K562 (cell line): ENCODE results near the gene FOSL1. TPM values are rescaled to one million over a fixed set of nuclear protein-coding genes. Genes with fewer than 3 reads are reported as not detected.

Experiments
- AFF4 ChIP-seq: sonication (generic); formaldehyde crosslinking; IDR thresholded peaks from 2 replicates; pipeline ENCODE4 v1.8.0; 2023; ENCODE audit warnings: mild to moderate bottlenecking, missing genetic modification reagents
- HNRNPK ChIP-seq: fragments of 200-400 bp; formaldehyde crosslinking; IDR thresholded peaks from one replicate; pipeline ENCODE4 v1.6.1; 2018; ENCODE audit warnings: mild to moderate bottlenecking, low read depth, low read length; ENCODE audit not compliant: poor library complexity, severe bottlenecking
- KDM2B ChIP-seq: fragments of 250-450 bp; sonication (Bioruptor Pico); IDR thresholded peaks from 2 replicates; pipeline ENCODE4 v1.8.0; 2021; ENCODE audit warnings: mild to moderate bottlenecking, moderate library complexity
- RAD51 ChIP-seq: fragments of 450-650 bp; IDR thresholded peaks from 2 replicates; pipeline ENCODE4 v1.7.1; 2016; ENCODE audit warnings: low read depth, mild to moderate bottlenecking, borderline replicate concordance
- SMAD3 ChIP-seq: fragments of 450-650 bp; formaldehyde crosslinking; conservative IDR thresholded peaks from 2 replicates; pipeline ENCODE4 v1.4.0; 2020; ENCODE audit warnings: mild to moderate bottlenecking
- STAT5B ChIP-seq: fragments of 250-450 bp; sonication (Bioruptor Pico); IDR thresholded peaks from 2 replicates; pipeline ENCODE4 v1.8.0; 2021; ENCODE audit warnings: mild to moderate bottlenecking, inconsistent platforms
- THRAP3 ChIP-seq: fragments of 450-650 bp; IDR thresholded peaks from 2 replicates; pipeline ENCODE4 v1.6.1; 2016; ENCODE audit warnings: mild to moderate bottlenecking, inconsistent platforms, borderline replicate concordance
- XRCC4 ChIP-seq: IDR thresholded peaks from one replicate; pipeline ENCODE4 v1.6.1; 2011; ENCODE audit not compliant: insufficient read depth, insufficient read length; ENCODE audit errors: extremely low read depth
- ZBTB1 ChIP-seq: sonication (generic); formaldehyde crosslinking; IDR thresholded peaks from 2 replicates; pipeline ENCODE4 v1.8.1; 2023; ENCODE audit warnings: missing genetic modification reagents, low read depth, mild to moderate bottlenecking, borderline replicate concordance
- ZBTB12 ChIP-seq: fragments of 250-450 bp; sonication (Bioruptor Pico); IDR thresholded peaks from 2 replicates; pipeline ENCODE4 v1.4.0; 2020
- ZNF77 ChIP-seq: fragments of 250-450 bp; sonication (Bioruptor Pico); IDR thresholded peaks from 2 replicates; pipeline ENCODE4 v1.5.0; 2020
- polyA plus RNA-seq, 8 experiments: library from polyadenylated mRNA; depleted of rRNA in 4 of 8; stranded (reverse) in 5 of 8; unstranded in 3 of 8; fragments of >200 nt; fragmentation: Nextera tagmentation in 2 of 8; fragmentation: Illumina TruSeq in 1 of 8; extraction: Ambion mirVana in 2 of 8; extraction: Trizol in 1 of 8; gene quantifications; 2 replicates each; pipeline versions ENCODE4 v1.2.1 to v1.2.3, GENCODE V29; 2011 to 2014; ENCODE audit warnings: inconsistent platforms in 1 of 8, missing spikeins in 1 of 8
- total RNA-seq, 7 experiments: library from RNA; depleted of rRNA in 6 of 7; stranded (reverse); fragments of >200 nt in 6 of 7; fragmentation: Illumina TruSeq in 2 of 7; extraction: Trizol in 2 of 7; gene quantifications; 2 replicates each; pipeline versions ENCODE4 v1.2.1 to v1.2.3, GENCODE V29; 2011 to 2021; ENCODE audit warnings: low replicate concordance in 1 of 7
- TF ChIP-seq, protein P1 (sequence below), 2 experiments: fragments of 450-650 bp; IDR thresholded peaks; 2 replicates each; pipeline ENCODE4 v1.6.1; 2016; ENCODE audit warnings: mild to moderate bottlenecking in 2 of 2, borderline replicate concordance in 1 of 2, low read depth in 1 of 2, moderate library complexity in 1 of 2
- TF ChIP-seq, protein P2 (sequence below): sonication (generic); formaldehyde crosslinking; IDR thresholded peaks from 2 replicates; pipeline ENCODE4 v1.8.0; 2022; ENCODE audit warnings: missing genetic modification reagents, mild to moderate bottlenecking, moderate library complexity, borderline replicate concordance

The FOSL1 gene
- total and polyA plus RNA-seq, 9 of the 15 experiments (the other 6 are each of a cell fraction or from before 2014, with no cell fraction given), result 3.5 to 39.6 (median 10.0) TPM

GRCh38 chr11:65888163-65888814 is 11.9 kb downstream of the FOSL1 start, which contains the start of gene FIBP (continued):
- TF ChIP-seq ZBTB12 (CRISPR knock-in tag) (peak; percentile 80), HNRNPK (no peak), RAD51 (no peak), SMAD3 (CRISPR knock-in tag) (no peak), STAT5B (CRISPR knock-in tag) (no peak), ZBTB1 (CRISPR knock-in tag) (peak; percentile 38; the same call in 1 of the 2 replicates), AFF4 (CRISPR knock-in tag) (peak; percentile 96), KDM2B (CRISPR knock-in tag) (no peak), ZNF77 (CRISPR knock-in tag) (no peak), XRCC4 (no peak), THRAP3 (0 out of 2 replicates have a peak, but pooled peaks have one; percentile 19)
- TF ChIP-seq, protein P1, sequence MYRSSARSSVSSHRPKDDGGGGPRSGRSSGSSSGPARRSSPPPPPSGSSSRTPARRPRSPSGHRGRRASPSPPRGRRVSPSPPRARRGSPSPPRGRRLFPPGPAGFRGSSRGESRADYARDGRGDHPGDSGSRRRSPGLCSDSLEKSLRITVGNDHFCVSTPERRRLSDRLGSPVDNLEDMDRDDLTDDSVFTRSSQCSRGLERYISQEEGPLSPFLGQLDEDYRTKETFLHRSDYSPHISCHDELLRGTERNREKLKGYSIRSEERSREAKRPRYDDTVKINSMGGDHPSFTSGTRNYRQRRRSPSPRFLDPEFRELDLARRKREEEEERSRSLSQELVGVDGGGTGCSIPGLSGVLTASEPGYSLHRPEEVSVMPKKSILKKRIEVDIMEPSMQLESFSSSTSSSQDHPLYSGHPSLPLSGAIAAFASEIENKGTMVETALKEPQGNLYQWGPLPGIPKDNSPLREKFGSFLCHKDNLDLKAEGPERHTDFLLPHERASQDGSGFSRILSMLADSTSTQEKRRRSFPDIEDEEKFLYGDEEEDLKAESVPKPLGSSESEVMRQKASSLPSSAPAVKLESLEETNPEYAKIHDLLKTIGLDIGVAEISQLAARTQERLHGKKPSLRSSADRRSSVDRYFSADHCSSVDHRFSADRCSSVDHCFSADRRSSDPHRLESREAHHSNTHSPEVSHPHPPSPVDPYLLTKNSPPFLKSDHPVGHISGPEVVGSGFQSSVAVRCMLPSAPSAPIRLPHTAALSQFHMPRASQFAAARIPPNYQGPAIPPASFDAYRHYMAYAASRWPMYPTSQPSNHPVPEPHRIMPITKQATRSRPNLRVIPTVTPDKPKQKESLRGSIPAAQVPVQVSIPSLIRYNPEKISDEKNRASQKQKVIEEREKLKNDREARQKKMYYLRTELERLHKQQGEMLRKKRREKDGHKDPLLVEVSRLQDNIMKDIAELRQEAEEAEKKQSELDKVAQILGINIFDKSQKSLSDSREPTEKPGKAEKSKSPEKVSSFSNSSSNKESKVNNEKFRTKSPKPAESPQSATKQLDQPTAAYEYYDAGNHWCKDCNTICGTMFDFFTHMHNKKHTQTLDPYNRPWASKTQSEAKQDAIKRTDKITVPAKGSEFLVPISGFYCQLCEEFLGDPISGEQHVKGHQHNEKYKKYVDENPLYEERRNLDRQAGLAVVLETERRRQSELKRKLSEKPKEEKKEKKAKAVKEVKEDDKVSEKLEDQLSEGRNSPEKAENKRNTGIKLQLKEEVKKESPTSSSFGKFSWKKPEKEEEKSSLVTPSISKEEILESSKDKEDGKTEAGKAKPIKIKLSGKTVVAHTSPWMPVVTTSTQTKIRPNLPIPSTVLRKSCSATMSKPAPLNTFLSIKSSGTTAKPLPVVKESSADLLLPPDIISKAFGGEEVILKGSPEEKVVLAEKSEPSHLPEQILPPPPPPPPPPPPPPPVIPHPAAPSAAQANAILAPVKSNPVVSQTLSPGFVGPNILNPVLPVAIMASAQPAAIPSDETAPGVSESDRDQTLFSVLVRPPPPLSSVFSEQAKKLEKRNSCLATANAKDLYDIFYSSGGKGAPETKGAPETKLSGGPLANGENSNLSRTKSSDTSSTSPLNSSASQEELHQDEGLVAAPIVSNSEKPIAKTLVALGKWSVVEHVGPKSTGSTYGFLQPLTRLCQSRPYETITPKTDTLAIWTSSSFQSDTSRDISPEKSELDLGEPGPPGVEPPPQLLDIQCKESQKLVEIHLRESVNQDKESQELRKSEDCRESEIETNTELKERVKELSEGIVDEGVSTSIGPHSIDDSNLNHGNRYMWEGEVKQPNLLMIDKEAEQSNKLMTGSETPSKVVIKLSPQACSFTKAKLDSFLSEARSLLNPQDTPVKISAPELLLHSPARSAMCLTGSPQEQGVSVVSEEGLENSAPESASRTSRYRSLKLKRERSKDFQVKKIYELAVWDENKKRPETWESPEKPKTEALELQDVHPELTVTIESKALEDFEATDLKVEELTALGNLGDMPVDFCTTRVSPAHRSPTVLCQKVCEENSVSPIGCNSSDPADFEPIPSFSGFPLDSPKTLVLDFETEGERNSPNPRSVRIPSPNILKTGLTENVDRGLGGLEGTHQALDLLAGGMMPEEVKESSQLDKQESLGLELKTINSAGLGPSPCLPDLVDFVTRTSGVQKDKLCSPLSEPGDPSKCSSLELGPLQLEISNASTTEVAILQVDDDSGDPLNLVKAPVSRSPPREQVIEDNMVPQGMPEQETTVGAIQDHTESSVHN (IDR thresholded peaks at IDR 0.05; ENCODE audit: borderline replicate concordance in 1 of 2, low read depth in 1 of 2), result no peak
- TF ChIP-seq, protein P2, sequence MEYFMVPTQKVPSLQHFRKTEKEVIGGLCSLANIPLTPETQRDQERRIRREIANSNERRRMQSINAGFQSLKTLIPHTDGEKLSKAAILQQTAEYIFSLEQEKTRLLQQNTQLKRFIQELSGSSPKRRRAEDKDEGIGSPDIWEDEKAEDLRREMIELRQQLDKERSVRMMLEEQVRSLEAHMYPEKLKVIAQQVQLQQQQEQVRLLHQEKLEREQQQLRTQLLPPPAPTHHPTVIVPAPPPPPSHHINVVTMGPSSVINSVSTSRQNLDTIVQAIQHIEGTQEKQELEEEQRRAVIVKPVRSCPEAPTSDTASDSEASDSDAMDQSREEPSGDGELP (CRISPR knock-in tag), result peak; percentile 88
